ENCODE results near the gene VIPR2. TPM values are rescaled to one million over a fixed set of nuclear protein-coding genes. Genes with fewer than 3 reads are reported as not detected.
"Not testable (repeated sequence)": the region's sequence is repeated elsewhere in the genome, so short reads cannot be mapped to it uniquely, and the experiment has no call there.

Gene VIPR2
- total and polyA plus RNA-seq, 2 donors: 6.9 to 22.8 TPM

DNA sequence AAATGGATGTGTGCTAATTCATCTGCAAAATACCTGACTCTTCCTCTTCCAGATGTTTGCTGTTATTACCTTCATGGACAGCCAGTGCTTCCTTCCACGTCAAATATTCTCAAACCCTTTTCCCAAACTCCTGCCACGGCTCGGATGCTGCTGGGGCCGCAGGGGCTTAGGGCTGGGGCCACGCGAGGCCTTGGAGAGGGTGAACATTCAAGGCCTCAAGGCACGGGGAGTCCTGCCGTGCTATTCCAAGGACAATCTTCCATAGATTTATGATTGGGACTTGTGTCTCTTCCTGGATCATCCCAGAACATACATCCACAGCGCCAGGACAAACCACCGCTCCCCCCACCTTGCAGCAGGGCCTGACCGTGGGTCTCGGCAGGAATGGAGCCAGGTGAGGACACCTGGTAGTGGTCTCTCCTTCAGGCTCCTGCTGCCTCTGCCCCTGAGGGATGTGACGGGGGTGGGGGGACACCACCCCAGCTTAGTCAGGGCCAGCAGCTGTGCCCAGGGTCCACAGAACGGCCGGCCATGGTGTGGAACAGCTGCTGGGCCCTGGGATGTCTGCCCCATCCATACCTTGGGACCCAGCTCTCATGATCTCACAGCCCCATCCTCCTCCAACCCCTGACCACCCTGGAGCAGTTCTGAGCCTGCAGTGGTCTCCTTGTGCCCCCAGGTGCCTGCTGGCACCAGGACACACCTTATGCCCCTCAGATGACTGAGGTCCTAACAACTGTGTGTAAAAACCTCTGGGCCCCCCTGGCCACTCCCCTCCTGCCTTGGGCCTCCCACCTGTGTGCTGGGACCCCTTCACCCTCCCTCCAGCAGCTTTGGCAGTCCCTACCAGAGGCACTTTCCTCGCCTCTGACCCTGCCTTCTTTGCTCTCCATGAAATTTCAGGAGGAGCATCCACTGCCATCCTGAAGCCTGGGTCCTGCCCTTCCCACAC, 16.7 kb downstream of the VIPR2 start:
- no peak for DNase-seq (ENCODE audit: low read depth in 6 of 9, low spot score in 9 of 9)
- Histone ChIP-seq H3K27ac (ENCODE audit: low read depth in 1 of 2, low read length in 1 of 2) (no peak overlapping the region), H3K9me3 (ENCODE audit: control insufficient read depth in 2 of 2, insufficient read depth in 1 of 2, low read length in 1 of 2) (no peaks in the 10 kb centered on the region), H3K36me3 (ENCODE audit: control insufficient read depth in 2 of 2, insufficient read depth in 2 of 2, low read length in 1 of 2) (peaks cover 8 to 23% of the 10 kb centered on the region in 2 donors), H3K27me3 (ENCODE audit: control insufficient read depth in 2 of 2, insufficient read depth in 1 of 2, low read length in 1 of 2) (no peaks in the 10 kb centered on the region), H3K4me1 (ENCODE audit: control insufficient read depth in 2 of 2, insufficient read depth in 2 of 2, low read length in 2 of 2) (no peaks in the 10 kb centered on the region), H3K4me3 (ENCODE audit: low read length in 2 of 2) (no peak overlapping the region)
- 93% methylated on average over 16 of the region's 16 CpGs for WGBS

DNA sequence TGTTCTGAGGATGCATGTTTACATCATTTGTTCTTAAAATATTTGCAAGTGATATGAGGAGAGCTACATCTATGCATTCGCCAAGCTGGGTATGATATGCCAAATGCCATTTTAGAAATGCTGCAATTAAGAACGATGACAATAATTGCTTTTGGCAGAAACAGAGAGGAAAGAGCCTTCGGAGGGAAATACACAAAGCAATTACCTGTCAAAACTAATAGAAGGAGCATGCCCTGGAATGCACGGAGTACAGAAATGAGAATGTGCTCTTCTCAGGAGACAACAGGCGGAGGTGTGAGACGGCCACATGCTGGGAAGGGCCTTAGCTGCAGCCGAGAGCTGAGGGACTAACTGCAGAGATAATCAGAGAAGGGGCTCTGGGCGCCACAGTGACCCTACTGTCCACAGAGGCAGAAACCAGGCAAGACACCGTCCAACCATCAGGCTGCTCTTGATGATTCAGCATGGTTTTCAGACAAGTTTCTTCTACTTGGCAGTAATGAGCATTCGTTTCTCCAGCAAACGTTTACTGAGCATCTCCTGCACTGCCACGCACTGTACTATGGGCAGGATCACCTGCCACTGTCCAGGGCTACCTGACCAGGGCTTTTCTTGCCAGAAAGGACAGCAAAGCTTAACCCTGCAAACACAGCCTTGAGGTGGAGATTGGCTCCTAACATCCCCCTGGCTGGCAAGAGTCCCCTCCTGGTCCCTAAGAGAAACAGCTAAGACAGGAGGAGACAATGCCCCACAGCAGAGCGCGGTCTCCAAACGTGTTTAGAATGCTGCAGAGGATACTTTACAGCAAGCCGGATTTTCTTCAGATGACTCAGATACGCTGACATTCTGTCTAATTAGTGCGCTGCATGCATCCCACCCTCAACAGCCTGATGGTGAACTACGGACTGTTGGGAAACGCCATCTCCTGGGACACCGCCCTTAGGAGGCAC, 18.1 kb downstream of the VIPR2 start:
- 90% methylated on average over 21 of the region's 21 CpGs for WGBS

DNA sequence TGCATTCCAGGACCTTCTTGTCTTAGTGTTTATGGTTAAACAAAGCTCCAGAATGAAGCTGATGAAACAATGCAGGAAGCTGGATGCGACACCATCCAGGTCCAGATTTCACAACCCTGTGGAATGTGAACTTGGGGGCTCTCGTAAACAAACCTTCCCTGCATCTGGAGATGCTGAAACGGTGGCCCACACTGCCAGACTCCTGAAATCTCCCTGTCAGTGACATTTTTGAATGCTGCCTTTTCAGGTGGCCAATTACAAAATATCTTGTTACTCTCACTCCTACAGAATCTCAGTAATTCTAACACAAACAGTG, 18.8 kb downstream of the VIPR2 start:
- 58% methylated on average over 3 of the region's 3 CpGs for WGBS
- Histone ChIP-seq H3K9me3 (ENCODE audit: control insufficient read depth in 2 of 2, insufficient read depth in 1 of 2, low read length in 1 of 2) (no peaks in the 10 kb centered on the region), H3K4me3 (ENCODE audit: low read length in 2 of 2) (no peak overlapping the region), H3K4me1 (ENCODE audit: control insufficient read depth in 2 of 2, insufficient read depth in 2 of 2, low read length in 2 of 2) (no peaks in the 10 kb centered on the region), H3K36me3 (ENCODE audit: control insufficient read depth in 2 of 2, insufficient read depth in 2 of 2, low read length in 1 of 2) (peaks cover 8 to 27% of the 10 kb centered on the region in 2 donors), H3K27ac (ENCODE audit: low read depth in 1 of 2, low read length in 1 of 2) (no peak overlapping the region), H3K27me3 (ENCODE audit: control insufficient read depth in 2 of 2, insufficient read depth in 1 of 2, low read length in 1 of 2) (no peaks in the 10 kb centered on the region)
- no peak for DNase-seq (ENCODE audit: low read depth in 6 of 9, low spot score in 9 of 9)

More for the DNA sequence above, 18.1 kb downstream of the VIPR2 start:
- no peaks in the 10 kb centered on the region for H3K4me1 ChIP-seq (ENCODE audit: control insufficient read depth in 2 of 2, insufficient read depth in 2 of 2, low read length in 2 of 2)
- H3K27ac ChIP-seq (ENCODE audit: low read depth in 1 of 2, low read length in 1 of 2): no peak overlapping the region
- H3K4me3 ChIP-seq (ENCODE audit: low read length in 2 of 2): no peak overlapping the region
- H3K27me3 ChIP-seq (ENCODE audit: control insufficient read depth in 2 of 2, insufficient read depth in 1 of 2, low read length in 1 of 2): no peaks in the 10 kb centered on the region
- peaks cover 8 to 28% of the 10 kb centered on the region in 2 donors for H3K36me3 ChIP-seq (ENCODE audit: control insufficient read depth in 2 of 2, insufficient read depth in 2 of 2, low read length in 1 of 2)
- no peak for DNase-seq (ENCODE audit: low read depth in 6 of 9, low spot score in 9 of 9)
- no peaks in the 10 kb centered on the region for H3K9me3 ChIP-seq (ENCODE audit: control insufficient read depth in 2 of 2, insufficient read depth in 1 of 2, low read length in 1 of 2)

DNA sequence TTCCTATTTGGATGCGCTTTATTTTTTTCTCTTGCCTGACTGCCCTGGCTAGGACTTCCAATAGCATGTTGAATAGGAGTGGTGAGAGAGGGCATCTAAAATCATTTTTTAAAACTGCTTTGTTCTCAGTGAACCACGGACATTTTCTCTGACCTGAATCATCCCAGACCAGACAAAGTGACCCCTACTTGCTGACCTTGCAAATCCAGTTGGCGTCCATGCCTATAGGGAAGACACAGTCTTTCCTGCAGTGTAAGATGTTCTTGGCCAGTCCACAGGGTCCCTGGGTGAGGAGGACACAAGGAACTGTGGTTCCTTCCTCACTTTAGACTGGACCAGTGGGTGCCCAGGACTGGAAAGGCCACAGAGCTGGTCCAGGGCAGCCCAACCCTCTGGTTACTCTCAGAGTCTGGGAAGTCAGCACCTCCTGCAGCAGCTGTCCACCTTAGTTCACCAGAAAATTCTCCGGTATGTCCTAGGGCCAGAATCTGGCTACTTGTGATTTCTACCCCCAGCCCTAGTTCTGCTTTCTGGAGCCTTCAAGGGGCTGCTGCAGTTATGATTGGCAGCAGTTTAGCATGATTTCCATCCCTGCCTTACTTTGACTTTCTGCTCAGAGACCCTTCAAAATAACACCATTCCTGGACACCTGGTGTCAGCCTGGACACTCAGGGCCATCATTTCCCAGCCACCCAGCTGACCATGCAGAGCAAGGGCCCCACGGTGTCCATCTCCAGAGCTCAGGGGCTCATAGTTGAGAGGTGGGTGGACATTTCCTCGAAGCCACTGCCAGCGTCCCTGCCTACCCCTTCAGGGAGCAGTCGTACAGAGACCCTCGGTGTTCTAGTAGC, 19.3 kb downstream of the VIPR2 start:
- WGBS: 88% methylated on average over 9 of the region's 9 CpGs
- peaks cover 4 to 22% of the 10 kb centered on the region in 2 donors for H3K36me3 ChIP-seq (ENCODE audit: control insufficient read depth in 2 of 2, insufficient read depth in 2 of 2, low read length in 1 of 2)
- DNase-seq (ENCODE audit: low read depth in 6 of 9, low spot score in 9 of 9): no peak

DNA sequence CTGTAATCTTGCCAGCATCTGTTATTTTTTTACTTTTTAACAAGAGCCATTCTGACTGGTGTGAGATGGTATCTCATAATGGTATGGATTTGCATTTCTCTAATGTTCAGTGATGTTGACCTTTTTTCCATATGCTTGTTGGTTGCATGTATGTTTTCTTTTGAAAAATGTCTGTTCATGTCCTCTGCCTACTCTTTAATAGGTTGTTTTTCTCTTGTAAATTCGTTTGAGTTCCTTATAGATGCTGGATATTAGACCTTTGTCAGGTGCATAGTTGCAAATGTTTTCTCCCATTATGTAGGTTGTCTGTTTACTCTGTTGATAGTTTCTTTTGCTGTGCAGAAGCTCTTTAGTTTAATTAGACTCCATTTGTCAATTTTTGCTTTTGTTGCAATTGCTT, 20.9 kb downstream of the VIPR2 start:
- not testable (repeated sequence) for H3K27ac ChIP-seq (ENCODE audit: low read depth in 1 of 2, low read length in 1 of 2); H3K9me3 ChIP-seq (ENCODE audit: control insufficient read depth in 2 of 2, insufficient read depth in 1 of 2, low read length in 1 of 2); H3K27me3 ChIP-seq (ENCODE audit: control insufficient read depth in 2 of 2, insufficient read depth in 1 of 2, low read length in 1 of 2); DNase-seq (ENCODE audit: low read depth in 6 of 9, low spot score in 9 of 9); H3K4me3 ChIP-seq (ENCODE audit: low read length in 2 of 2)
- peaks cover 0 to 11% of the 10 kb centered on the region in 2 donors for H3K4me1 ChIP-seq (ENCODE audit: control insufficient read depth in 2 of 2, insufficient read depth in 2 of 2, low read length in 2 of 2)
- WGBS: 85% methylated on average over 1 of the region's 1 CpG
- H3K36me3 ChIP-seq (ENCODE audit: control insufficient read depth in 2 of 2, insufficient read depth in 2 of 2, low read length in 1 of 2): peaks cover 4 to 24% of the 10 kb centered on the region in 2 donors

More for the DNA sequence above, 19.3 kb downstream of the VIPR2 start:
- Histone ChIP-seq H3K27me3 (ENCODE audit: control insufficient read depth in 2 of 2, insufficient read depth in 1 of 2, low read length in 1 of 2) (no peaks in the 10 kb centered on the region), H3K27ac (ENCODE audit: low read depth in 1 of 2, low read length in 1 of 2) (no peak overlapping the region), H3K9me3 (ENCODE audit: control insufficient read depth in 2 of 2, insufficient read depth in 1 of 2, low read length in 1 of 2) (no peaks in the 10 kb centered on the region), H3K4me3 (ENCODE audit: low read length in 2 of 2) (no peak overlapping the region), H3K4me1 (ENCODE audit: control insufficient read depth in 2 of 2, insufficient read depth in 2 of 2, low read length in 2 of 2) (peaks cover 0 to 3% of the 10 kb centered on the region in 2 donors)

DNA sequence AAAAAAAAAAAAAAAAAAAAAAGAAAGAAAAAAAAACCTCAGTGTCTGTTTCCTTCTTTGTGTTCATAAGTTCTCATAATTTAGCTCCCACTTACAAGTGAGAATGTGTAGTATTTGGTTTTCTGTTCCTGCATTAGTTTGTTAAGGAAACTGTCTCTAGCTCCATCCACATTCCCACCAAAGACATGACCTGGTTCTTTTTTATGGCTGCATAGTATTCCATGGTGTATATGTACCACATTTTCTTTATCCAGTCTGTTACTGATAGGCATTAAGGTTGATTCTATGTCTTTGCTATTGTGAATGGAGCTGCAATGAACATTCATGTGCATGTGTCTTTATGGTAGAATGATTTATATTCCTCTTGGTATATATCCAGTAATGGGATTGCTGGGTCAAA, 21.4 kb downstream of the VIPR2 start:
- not testable (repeated sequence) for H3K4me3 ChIP-seq (ENCODE audit: low read length in 2 of 2); H3K27ac ChIP-seq (ENCODE audit: low read depth in 1 of 2, low read length in 1 of 2); DNase-seq (ENCODE audit: low read depth in 6 of 9, low spot score in 9 of 9); H3K27me3 ChIP-seq (ENCODE audit: control insufficient read depth in 2 of 2, insufficient read depth in 1 of 2, low read length in 1 of 2); H3K9me3 ChIP-seq (ENCODE audit: control insufficient read depth in 2 of 2, insufficient read depth in 1 of 2, low read length in 1 of 2)
- Histone ChIP-seq H3K4me1 (ENCODE audit: control insufficient read depth in 2 of 2, insufficient read depth in 2 of 2, low read length in 2 of 2) (peaks cover 0 to 13% of the 10 kb centered on the region in 2 donors), H3K36me3 (ENCODE audit: control insufficient read depth in 2 of 2, insufficient read depth in 2 of 2, low read length in 1 of 2) (peaks cover 4 to 26% of the 10 kb centered on the region in 2 donors)

DNA sequence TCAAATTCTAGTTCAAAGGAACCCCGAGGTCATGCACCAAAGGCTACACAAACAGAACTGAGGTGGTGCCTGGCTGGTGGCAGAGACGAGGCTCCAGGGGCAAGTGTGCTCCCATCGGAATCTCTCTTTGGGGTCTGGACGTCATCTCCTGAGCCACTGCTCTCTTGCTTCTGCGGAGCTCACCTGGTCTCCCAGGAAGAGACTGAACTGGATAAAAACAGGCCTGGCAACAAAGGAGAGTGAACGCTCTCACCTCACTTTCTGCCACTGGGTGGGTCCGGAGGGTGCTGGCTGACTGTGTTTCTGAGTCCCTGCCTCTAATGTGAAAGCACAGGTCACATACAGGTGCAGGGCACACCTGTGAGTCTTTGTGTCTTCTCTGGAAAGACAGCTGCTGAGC, 22.4 kb downstream of the VIPR2 start:
- H3K27ac ChIP-seq (ENCODE audit: low read depth in 1 of 2, low read length in 1 of 2): no peak overlapping the region
- no peak for DNase-seq (ENCODE audit: low read depth in 6 of 9, low spot score in 9 of 9)
- 90% methylated on average over 7 of the region's 7 CpGs for WGBS
- no peak overlapping the region for H3K4me3 ChIP-seq (ENCODE audit: low read length in 2 of 2)
- no peaks in the 10 kb centered on the region for H3K9me3 ChIP-seq (ENCODE audit: control insufficient read depth in 2 of 2, insufficient read depth in 1 of 2, low read length in 1 of 2)
- H3K36me3 ChIP-seq (ENCODE audit: control insufficient read depth in 2 of 2, insufficient read depth in 2 of 2, low read length in 1 of 2): peaks cover 7 to 31% of the 10 kb centered on the region in 2 donors
- H3K4me1 ChIP-seq (ENCODE audit: control insufficient read depth in 2 of 2, insufficient read depth in 2 of 2, low read length in 2 of 2): peaks cover 7 to 23% of the 10 kb centered on the region in 2 donors
- no peaks in the 10 kb centered on the region for H3K27me3 ChIP-seq (ENCODE audit: control insufficient read depth in 2 of 2, insufficient read depth in 1 of 2, low read length in 1 of 2)

DNA sequence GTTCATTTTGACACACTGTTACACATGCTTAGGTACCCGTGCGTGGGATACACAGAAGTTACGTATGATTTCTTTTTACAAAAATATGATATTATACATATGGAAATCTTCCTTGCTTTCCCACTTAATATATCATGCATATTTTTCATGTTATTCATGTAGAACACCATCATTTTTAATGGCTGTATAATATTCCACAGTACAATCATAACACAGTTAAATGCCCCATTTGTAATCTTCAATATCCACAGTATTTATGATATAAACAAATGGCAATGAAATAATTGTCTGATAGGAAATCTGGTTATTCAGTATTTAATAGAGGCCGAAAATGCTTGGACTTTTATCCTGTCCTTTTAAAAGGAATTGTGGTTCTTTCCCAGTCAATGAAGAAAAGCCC, 23.2 kb downstream of the VIPR2 start:
- H3K4me3 ChIP-seq (ENCODE audit: low read length in 2 of 2): no peak overlapping the region

More for the DNA sequence above, 23.2 kb downstream of the VIPR2 start:
- Histone ChIP-seq H3K27ac (ENCODE audit: low read depth in 1 of 2, low read length in 1 of 2) (no peak overlapping the region), H3K27me3 (ENCODE audit: control insufficient read depth in 2 of 2, insufficient read depth in 1 of 2, low read length in 1 of 2) (no peaks in the 10 kb centered on the region), H3K4me1 (ENCODE audit: control insufficient read depth in 2 of 2, insufficient read depth in 2 of 2, low read length in 2 of 2) (peaks cover 10 to 28% of the 10 kb centered on the region in 2 donors), H3K9me3 (ENCODE audit: control insufficient read depth in 2 of 2, insufficient read depth in 1 of 2, low read length in 1 of 2) (no peaks in the 10 kb centered on the region), H3K36me3 (ENCODE audit: control insufficient read depth in 2 of 2, insufficient read depth in 2 of 2, low read length in 1 of 2) (peaks cover 5 to 27% of the 10 kb centered on the region in 2 donors)
- 72% methylated on average over 4 of the region's 4 CpGs for WGBS
- no peak for DNase-seq (ENCODE audit: low read depth in 6 of 9, low spot score in 9 of 9)

Measured in thymus (tissue), 11 donors.